HL-60 (cell line): ENCODE measurements around the gene AHRR.
A peak's percentile ranks its signal among the peaks of the same experiment; 100 is the strongest.

Experiments used
- DNase-seq, 2 experiments: peaks; one replicate each; pipeline ENCODE4 v3.0.0-alpha.2; 2010 to 2020; ENCODE audit warnings: low read depth in 1 of 2, low spot score in 1 of 2
- H3K27ac ChIP-seq: fragments of 250-450 bp; sonication (Bioruptor Pico); replicated peaks from 2 replicates; pipeline ENCODE4 v1.5.1; 2020; ENCODE audit warnings: mild to moderate bottlenecking, moderate library complexity
- H3K27me3 ChIP-seq: fragments of 250-450 bp; sonication (Bioruptor Pico); 2 replicates; pipeline ENCODE4 v1.5.1; 2021; ENCODE audit warnings: mild to moderate bottlenecking, moderate library complexity; ENCODE audit not compliant: insufficient read depth, poor library complexity, severe bottlenecking
- H3K4me3 ChIP-seq: replicated peaks from 2 replicates; pipeline ENCODE4 v1.5.1; 2011; ENCODE audit warnings: mild to moderate bottlenecking, control low read depth, low read length; ENCODE audit not compliant: insufficient read depth
- GABPA ChIP-seq: IDR thresholded peaks from 2 replicates; pipeline ENCODE4 v1.6.1; 2012; ENCODE audit warnings: low read depth
- POLR2AphosphoS5 ChIP-seq: IDR thresholded peaks from 2 replicates; pipeline ENCODE4 v1.6.1; 2012; ENCODE audit warnings: low read depth
- SPI1 ChIP-seq: IDR thresholded peaks from 2 replicates; pipeline ENCODE4 v1.6.1; 2012; ENCODE audit warnings: low read depth, mild to moderate bottlenecking, borderline replicate concordance
- TF ChIP-seq, protein P1 (sequence below): IDR thresholded peaks from 2 replicates; pipeline ENCODE4 v1.6.1; 2012; ENCODE audit warnings: low read depth; ENCODE audit not compliant: insufficient replicate concordance
- TF ChIP-seq, protein P2 (sequence below): IDR thresholded peaks from one replicate; pipeline ENCODE4 v1.5.1; 2011; ENCODE audit warnings: low read length, control low read depth, inconsistent platforms; ENCODE audit not compliant: insufficient read depth

AHRR gene

DNA sequence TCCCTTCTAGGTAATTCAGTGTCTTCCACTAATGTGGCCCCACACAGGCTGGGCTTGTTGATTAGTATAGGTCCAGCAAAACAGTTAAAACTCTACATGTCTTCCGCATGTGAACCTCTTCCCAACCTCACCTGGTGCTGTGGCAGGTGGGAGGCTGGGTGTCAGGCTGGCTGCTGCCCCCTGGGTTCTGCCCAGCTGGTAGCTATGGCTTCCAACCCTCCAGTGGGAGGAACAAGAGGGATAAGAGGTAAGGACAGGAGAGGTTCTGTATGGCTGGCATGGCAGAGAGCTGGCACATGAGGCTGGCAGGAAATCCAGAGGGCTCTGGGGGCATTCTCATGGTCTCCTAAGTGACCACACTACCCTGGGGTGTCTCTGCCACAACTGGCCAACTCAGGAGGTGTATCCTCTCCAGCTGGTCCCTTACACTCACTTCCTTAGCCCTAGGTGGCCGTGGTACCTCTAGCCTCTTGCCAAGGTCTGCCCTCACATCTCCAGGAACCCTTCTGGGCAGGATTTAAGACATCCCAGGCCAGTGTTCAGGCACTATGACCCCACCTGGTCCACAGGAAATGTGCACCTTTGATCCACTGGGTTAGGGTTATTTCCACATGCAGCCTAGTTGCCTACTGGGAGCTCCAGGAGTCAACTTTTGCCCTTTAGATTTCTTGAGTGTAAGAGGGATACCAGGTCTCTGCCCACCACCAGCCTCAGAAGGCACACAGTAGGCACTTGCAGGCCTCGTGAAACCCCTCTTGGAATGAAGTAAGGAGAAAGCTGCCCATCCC, 41.7 kb downstream of the AHRR start:
- TF ChIP-seq, protein P1, sequence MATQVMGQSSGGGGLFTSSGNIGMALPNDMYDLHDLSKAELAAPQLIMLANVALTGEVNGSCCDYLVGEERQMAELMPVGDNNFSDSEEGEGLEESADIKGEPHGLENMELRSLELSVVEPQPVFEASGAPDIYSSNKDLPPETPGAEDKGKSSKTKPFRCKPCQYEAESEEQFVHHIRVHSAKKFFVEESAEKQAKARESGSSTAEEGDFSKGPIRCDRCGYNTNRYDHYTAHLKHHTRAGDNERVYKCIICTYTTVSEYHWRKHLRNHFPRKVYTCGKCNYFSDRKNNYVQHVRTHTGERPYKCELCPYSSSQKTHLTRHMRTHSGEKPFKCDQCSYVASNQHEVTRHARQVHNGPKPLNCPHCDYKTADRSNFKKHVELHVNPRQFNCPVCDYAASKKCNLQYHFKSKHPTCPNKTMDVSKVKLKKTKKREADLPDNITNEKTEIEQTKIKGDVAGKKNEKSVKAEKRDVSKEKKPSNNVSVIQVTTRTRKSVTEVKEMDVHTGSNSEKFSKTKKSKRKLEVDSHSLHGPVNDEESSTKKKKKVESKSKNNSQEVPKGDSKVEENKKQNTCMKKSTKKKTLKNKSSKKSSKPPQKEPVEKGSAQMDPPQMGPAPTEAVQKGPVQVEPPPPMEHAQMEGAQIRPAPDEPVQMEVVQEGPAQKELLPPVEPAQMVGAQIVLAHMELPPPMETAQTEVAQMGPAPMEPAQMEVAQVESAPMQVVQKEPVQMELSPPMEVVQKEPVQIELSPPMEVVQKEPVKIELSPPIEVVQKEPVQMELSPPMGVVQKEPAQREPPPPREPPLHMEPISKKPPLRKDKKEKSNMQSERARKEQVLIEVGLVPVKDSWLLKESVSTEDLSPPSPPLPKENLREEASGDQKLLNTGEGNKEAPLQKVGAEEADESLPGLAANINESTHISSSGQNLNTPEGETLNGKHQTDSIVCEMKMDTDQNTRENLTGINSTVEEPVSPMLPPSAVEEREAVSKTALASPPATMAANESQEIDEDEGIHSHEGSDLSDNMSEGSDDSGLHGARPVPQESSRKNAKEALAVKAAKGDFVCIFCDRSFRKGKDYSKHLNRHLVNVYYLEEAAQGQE: no peak
- TF ChIP-seq, protein P2, sequence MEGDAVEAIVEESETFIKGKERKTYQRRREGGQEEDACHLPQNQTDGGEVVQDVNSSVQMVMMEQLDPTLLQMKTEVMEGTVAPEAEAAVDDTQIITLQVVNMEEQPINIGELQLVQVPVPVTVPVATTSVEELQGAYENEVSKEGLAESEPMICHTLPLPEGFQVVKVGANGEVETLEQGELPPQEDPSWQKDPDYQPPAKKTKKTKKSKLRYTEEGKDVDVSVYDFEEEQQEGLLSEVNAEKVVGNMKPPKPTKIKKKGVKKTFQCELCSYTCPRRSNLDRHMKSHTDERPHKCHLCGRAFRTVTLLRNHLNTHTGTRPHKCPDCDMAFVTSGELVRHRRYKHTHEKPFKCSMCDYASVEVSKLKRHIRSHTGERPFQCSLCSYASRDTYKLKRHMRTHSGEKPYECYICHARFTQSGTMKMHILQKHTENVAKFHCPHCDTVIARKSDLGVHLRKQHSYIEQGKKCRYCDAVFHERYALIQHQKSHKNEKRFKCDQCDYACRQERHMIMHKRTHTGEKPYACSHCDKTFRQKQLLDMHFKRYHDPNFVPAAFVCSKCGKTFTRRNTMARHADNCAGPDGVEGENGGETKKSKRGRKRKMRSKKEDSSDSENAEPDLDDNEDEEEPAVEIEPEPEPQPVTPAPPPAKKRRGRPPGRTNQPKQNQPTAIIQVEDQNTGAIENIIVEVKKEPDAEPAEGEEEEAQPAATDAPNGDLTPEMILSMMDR: no peak
- TF ChIP-seq POLR2AphosphoS5 (no peak), SPI1 (no peak), GABPA (no peak)
- Histone ChIP-seq H3K27me3 (no peaks in the 10 kb centered on the region), H3K27ac (peak overlapping the region; percentile 22; the same call in 1 of the 2 replicates), H3K4me3 (no peak overlapping the region)
- no peak for DNase-seq

DNA sequence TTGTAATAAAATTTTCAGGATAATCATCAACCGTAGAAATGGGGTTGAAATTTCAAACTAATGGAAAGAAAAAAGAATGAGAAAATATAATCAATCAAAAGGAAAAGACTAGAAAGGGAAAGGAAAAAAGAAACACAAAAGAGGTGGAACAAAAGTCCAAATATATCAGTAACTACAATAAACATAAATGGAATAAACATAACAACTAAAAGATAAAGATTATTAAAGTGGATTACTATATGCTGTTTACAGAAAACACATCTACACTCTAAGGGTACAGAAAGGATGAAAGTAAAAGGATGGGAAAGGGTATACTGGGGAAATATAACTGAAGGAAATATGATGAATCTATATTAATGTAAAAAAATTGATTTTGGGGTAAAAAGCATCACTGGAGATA, 43.0 kb downstream of the AHRR start:
- no peak overlapping the region for H3K27ac ChIP-seq
- DNase-seq: no peak
- TF ChIP-seq POLR2AphosphoS5 (no peak), SPI1 (no peak), GABPA (no peak)
- TF ChIP-seq, protein P2: no peak
- TF ChIP-seq, protein P1: no peak
- H3K27me3 ChIP-seq: no peaks in the 10 kb centered on the region
- H3K4me3 ChIP-seq: no peak overlapping the region

DNA sequence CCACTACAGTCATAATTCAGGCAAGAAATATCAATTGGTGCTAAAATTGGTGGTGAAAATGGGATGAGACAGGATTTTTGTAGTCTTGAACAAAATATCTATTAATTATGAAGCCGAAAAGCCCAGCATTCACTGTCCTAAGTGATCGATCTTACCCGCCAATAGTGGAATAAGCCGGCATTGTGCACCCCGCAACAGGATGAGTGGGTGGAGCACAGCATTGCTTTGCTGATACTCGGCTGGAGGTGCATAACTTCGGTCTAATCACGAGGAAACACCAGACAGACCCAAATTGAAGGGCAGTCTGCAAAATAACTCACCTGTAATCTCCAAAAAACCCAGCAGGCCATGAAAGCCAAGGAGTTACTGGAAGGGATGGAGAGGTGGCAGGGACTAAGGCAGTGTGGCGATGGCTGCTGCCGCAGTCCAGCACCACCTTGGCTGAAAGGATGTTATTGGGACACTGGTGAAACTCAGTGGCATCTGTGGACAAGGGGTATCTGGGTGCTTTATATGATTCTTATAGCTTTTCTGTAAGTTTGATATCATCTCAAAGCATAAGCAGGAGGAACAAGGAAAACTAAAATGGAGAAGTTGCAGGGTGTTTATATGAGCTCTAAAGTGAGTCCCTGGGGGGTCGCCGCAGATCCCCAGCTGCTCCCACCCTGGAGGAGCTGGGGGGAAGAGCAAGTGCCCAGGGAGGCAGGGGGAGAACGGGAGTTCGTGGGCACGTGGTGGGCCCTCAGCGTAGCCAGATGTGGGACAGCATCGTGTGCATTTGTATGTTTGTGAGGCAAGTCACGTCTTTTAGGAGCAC, 45.2 kb downstream of the AHRR start:
- Histone ChIP-seq H3K27ac (peak overlapping the region; percentile 16; the same call in 1 of the 2 replicates), H3K4me3 (no peak overlapping the region), H3K27me3 (no peaks in the 10 kb centered on the region)
- TF ChIP-seq SPI1: no peak
- TF ChIP-seq, protein P1: peak; percentile 52
- DNase-seq: peak in 1 of 2 experiments; percentile 1
